NCI-H82 treated with DMSO at 0.1 percent for 48 hours (cell line): ENCODE measurements around the gene LCMT2.

Experiments
- DNase-seq: peaks from one replicate; lab custom pipeline; 2025; ENCODE audit not compliant: unreplicated experiment; lab: John Stamatoyannopoulos, UW

The LCMT2 gene

DNA sequence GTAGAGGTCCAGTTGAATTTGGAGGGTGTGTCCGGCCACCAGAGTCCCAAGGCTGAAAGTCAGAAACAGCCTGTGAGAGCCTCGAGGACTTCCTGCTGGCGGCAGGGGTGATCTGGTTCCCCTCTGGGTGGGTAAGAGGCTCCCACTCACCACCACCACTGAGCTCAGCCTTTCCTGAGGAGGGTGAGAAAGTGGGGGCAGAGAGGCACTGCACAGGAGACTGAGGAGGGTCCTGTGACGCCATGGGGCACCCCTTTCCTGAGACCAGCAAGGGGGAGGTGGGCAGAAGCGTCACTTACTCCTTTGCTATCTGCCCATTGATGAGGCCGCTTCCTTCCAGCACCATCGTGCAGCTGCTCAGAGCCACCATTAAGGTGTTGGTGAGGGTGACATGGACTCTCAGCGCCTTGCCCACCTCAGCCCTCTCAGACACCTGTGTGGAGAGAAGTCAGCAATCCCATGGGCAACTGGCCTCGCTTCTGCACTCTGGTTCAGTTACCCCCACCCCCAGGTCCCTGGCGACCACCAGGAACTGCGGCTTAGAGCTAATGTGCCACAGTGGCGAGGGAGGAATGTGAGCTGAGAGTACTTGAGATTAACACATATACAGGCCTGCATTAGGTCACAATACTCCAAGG lies 53.7 kb downstream of the LCMT2 start:
- no peak for DNase-seq

DNA sequence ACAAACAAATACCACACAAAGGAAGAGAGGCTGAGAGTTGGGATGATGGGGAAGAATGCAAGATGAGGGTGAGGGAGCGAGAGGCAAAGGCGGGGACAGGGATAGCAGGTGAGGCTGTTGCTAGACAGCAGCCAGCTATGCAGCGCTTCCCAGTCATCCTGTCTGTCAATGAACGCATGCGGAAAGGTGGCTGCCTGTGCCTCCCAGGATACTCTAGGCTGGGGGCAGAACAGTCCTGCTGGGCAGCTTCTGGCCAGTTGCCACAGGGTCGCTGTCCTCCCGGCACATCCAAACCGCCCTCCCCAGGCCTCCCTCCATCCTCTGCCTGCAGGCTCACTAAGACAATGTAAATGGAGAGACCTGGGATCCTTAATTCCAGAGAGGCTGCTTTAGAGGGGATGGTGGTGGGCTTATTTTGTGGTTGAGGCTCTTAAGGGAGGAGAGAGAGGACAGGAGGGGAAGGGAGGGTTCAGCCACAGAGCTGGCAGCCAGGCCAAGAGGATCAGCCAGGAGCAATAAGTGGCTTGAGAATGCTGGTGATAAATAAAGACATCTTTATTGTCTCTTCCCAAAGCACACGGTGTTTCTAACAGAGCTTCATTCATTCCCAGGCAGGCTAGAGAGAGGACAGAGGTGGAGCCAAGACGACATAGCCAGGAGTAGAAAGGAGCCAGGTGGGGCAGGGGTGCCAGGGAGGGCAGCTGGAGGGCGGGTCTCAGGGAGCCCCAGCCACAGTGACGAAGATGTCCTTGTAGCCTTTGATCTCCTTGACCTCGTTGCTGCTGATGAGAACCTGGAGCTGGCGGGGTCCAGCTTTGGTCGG lies 54.4 kb downstream of the LCMT2 start:
- no peak for DNase-seq

DNA sequence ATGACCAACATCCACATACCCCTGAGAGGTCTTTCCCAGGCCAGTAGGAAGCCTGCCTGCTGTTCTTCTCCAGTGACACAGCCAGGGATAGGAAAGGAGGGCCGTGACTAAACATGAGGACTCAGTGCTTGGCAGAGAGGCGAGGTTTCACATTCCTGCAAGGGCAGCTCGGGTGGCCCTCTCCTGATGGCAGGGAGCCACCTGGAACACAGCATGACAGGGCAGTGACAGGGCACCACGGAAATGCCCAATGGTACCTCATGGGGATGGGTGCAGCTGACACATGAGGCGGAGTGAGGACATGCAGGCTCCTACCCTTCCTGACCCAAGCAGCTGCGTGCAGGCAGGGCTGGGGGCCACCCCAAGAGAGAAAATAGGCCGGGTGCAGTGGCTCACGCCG lies 56.2 kb downstream of the LCMT2 start:
- DNase-seq: no peak
